ENCODE data around the gene SKAP1.

- no peak for TF ChIP-seq POLR2A (IDR thresholded peaks at IDR 0.05; ENCODE audit: low read depth, low read length)
- TF ChIP-seq TAF1 (IDR thresholded peaks at IDR 0.05; ENCODE audit: borderline replicate concordance, low read depth, low read length): no peak
Measured at GRCh38 chr17:48416971-48417370, 13.0 kb downstream of the SKAP1 start.

Data from GM12892 (cell line).